Mucosa of descending colon (tissue), 3 donors: ENCODE results near the gene PKNOX2. TPM values are rescaled to one million over a fixed set of nuclear protein-coding genes. Genes with fewer than 3 reads are reported as not detected.

Experiments used
- ATAC-seq: fragments of 200-7000 bp; cut with Tn5 transposase; one replicate; pipeline ENCODE4 v1.9.1; 2020; ENCODE audit warnings: mild to moderate bottlenecking, moderate library complexity
- DNase-seq, 3 donors: peaks; one replicate each; pipeline ENCODE4 v3.0.0-alpha.2; 2020
- H3K36me3 ChIP-seq: fragments of 200-600 bp; one replicate; pipeline ENCODE4 v1.8.0; 2021; ENCODE audit warnings: low read depth, mild to moderate bottlenecking
- H3K4me1 ChIP-seq: fragments of 200-600 bp; one replicate; pipeline ENCODE4 v1.8.0; 2021; ENCODE audit warnings: low read depth, mild to moderate bottlenecking
- H3K4me3 ChIP-seq: fragments of 200-600 bp; one replicate; pipeline ENCODE4 v1.8.0; 2021; ENCODE audit warnings: mild to moderate bottlenecking
- H3K9me3 ChIP-seq: fragments of 200-600 bp; one replicate; pipeline ENCODE4 v1.8.0; 2021; ENCODE audit warnings: mild to moderate bottlenecking
- intact Hi-C, 2 donors: fragments of 100-400 bp; cut with DNase I in 1 of 2; cut with micrococcal nuclease in 1 of 2; formaldehyde crosslinking; loops; one replicate each; pipeline versions ENCODE4 v1.11.0 to v1.11.1; 2022; cut with DNase I, micrococcal nuclease
- long read RNA-seq, 2 donors: library from polyadenylated mRNA; unstranded; transcript quantifications; one replicate each; pipeline ENCODE4 v2.0.0, GENCODE V29; 2019 to 2021
- total RNA-seq, 3 donors: library from RNA; stranded (reverse); fragmentation: NEBNext Ultra II Directional in 2 of 3; extraction: Animal tissue kit (Norgen Biotek cat#: 25700) in 2 of 3; gene quantifications; one replicate each; pipeline versions ENCODE4 v1.2.1 to v1.2.4, GENCODE V29; 2021 to 2023
- TF ChIP-seq, protein P1 (sequence below): fragments of 200-600 bp; IDR thresholded peaks from one replicate; pipeline ENCODE4 v1.8.0; 2022; ENCODE audit warnings: antibody characterized with exemption, mild to moderate bottlenecking
- donor health status: DM: no; HTN: no; CAD: no; lungs with moderate emphysema.
- donor health status: DM: no; HTN: no; CAD: no.
- donor health status: DM: no; HTN: yes; CAD: no.

Gene PKNOX2, protein sequence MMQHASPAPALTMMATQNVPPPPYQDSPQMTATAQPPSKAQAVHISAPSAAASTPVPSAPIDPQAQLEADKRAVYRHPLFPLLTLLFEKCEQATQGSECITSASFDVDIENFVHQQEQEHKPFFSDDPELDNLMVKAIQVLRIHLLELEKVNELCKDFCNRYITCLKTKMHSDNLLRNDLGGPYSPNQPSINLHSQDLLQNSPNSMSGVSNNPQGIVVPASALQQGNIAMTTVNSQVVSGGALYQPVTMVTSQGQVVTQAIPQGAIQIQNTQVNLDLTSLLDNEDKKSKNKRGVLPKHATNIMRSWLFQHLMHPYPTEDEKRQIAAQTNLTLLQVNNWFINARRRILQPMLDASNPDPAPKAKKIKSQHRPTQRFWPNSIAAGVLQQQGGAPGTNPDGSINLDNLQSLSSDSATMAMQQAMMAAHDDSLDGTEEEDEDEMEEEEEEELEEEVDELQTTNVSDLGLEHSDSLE
- 1 to 10 TPM; 1.5 to 4.0 (median 1.9) TPM for total RNA-seq
- long read RNA-seq, donor 1, partial matches to known transcripts: 0 of 2 reads
- long read RNA-seq, donor 1, other reads (novel, unspliced or antisense): 1 of 2 reads
- long read RNA-seq, donor 2: 0 reads

DNA sequence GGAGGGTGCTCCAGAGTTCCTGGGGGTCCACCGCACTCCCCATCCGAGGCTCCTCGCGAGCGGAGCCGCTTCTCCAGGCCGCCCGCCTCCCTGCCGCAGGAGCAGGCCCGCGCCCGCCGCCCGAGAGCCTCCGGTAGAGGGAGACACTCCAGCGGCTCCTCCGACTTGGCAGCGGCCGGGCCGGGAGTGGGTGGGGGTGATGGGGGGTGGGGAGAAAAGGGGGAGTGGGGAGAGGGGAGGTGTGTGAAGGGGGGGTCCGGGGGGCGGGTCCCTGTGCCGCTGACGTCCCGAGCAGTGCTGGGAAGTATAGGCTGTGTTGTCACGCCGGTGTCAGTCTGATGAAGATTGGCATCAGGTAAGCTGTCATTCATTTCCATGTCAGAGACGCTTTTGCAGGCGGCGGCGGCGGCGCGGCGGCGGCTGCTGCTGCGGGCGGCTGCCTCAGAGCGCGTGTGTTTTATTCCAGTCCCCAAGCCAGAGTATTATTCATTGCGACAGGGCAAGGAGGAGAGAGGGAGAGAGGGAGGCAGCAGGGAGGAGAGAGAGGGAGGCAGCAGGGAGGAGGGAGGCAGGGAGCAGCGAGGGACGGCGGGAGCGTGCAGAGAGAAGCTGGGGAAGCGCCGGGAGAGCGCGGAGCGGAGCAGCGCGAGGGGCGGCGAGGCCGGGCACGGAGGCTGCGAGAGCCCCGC, at the start of gene PKNOX2:
PKNOX2 (plus strand) TSS at position 330 of the 689 bp plus-strand sequence. CDS start 186,555 bp downstream, outside the sequence.
- Histone ChIP-seq H3K4me3 (peak within 1 kb of the TSS; percentile 22), H3K9me3 (no peaks in the 10 kb centered on the region), H3K4me1 (peaks cover 11% of the 10 kb centered on the region), H3K36me3 (no peaks in the 10 kb centered on the region)
- TF ChIP-seq, protein P1, sequence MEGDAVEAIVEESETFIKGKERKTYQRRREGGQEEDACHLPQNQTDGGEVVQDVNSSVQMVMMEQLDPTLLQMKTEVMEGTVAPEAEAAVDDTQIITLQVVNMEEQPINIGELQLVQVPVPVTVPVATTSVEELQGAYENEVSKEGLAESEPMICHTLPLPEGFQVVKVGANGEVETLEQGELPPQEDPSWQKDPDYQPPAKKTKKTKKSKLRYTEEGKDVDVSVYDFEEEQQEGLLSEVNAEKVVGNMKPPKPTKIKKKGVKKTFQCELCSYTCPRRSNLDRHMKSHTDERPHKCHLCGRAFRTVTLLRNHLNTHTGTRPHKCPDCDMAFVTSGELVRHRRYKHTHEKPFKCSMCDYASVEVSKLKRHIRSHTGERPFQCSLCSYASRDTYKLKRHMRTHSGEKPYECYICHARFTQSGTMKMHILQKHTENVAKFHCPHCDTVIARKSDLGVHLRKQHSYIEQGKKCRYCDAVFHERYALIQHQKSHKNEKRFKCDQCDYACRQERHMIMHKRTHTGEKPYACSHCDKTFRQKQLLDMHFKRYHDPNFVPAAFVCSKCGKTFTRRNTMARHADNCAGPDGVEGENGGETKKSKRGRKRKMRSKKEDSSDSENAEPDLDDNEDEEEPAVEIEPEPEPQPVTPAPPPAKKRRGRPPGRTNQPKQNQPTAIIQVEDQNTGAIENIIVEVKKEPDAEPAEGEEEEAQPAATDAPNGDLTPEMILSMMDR: peak; percentile 26
- DNase-seq (peak; percentile 58 to 74 (median 72)), ATAC-seq (peak; percentile 75)
- intact Hi-C loops: loop anchor here in 1 of 2 donors (5.0 kb wide), 1 partner anchor 183 kb away; no protein-coding TSS in a partner anchor

DNA sequence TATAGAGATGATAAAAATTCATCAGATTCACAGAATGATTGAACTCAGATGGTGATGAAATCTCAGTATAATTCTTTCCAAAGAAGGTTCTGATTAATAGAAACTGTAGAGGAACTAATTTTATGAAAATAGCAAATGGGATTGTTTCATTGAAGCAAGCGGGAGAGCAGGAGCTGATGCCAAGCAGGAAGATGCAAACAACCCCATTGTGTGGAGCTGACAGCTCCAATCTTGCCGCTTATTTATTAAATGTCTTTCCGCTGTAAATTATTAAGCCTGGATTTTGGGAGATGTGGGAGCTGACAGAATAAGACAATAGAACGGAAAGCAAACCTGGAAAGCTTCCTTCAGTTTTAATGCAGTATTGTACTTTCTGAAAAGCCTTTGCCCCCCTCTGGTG, 47.1 kb upstream of the PKNOX2 start:
- intact Hi-C loops: no loop called here
- TF ChIP-seq, protein P1: no peak
- no peak for DNase-seq
- H3K4me1 ChIP-seq: no peaks in the 10 kb centered on the region
- no peaks in the 10 kb centered on the region for H3K9me3 ChIP-seq
- H3K36me3 ChIP-seq: no peaks in the 10 kb centered on the region
- H3K4me3 ChIP-seq: no peak overlapping the region
- ATAC-seq: no peak

DNA sequence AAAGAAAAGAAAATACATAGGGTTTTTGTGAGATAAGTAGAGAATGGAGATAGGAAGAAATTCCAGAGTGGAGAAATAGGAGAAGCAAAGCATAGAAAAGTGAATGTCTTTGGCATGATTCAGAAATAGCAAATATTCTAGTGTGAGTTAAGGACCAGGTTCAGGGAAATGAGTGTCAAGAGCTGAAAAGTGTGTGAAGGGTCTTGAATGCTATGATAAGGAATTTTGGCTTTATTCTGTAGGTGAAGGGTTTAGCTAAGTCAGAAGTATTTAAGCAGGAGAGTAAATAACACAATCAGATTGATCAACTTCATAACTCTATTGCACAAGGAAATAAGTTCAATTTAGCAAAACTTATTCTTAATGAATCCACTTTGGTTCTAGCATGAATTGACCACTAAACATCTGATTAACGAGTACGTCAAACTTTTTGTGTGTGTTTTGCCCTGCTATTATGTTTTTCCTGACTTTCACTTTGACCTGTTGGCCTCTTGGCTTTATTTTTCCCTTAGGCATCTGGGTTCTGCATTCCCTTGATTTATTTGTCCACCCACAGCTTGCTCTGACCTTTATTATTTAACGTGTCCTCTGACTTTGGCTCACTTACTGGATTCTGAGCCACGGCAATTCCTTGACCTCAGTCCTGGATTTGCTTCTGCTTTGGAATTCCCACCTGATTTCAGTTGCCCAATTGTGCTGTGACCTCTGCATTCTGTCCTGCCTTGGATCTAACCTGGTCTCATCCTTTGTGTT, 41.2 kb upstream of the PKNOX2 start:
- no peaks in the 10 kb centered on the region for H3K4me1 ChIP-seq
- no peaks in the 10 kb centered on the region for H3K9me3 ChIP-seq
- no peaks in the 10 kb centered on the region for H3K36me3 ChIP-seq
- DNase-seq: no peak
- TF ChIP-seq, protein P1: no peak
- intact Hi-C loops: no loop called here
- ATAC-seq: no peak
- no peak overlapping the region for H3K4me3 ChIP-seq

DNA sequence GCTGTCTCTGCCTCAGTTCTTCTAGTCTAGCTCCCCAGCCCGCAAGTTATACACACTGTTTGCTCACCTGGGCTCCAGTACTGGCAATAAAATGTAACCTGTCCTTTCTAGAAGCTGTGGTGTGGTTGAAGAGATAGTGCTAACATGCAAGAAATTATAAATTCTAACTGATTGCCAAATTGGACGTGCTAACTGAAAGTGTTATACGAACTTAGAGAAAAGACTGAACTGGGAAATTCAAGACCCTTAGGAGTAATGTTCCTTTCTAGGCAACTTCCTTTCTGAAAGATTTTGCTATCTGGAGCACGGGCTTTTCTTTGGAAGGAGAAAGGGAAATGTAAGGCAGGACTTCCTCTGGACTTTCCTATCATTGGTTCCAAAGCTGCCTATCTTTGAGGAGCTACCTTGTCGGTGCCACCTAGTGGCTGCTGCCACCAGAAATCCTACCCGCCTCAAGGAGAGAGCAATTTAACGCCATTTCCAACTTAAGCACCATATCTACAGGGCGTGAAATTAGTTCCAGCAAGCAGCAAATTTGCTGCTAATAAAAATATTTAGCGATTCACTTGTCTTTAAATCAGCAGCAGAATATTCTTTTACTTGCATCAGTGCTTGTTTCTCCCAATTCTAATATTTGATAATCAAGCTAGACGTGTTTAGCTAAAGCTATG, 40.5 kb upstream of the PKNOX2 start:
- Histone ChIP-seq H3K36me3 (no peaks in the 10 kb centered on the region), H3K4me3 (no peak overlapping the region), H3K4me1 (no peaks in the 10 kb centered on the region), H3K9me3 (no peaks in the 10 kb centered on the region)
- TF ChIP-seq, protein P1: no peak
- ATAC-seq (peak; percentile 82), DNase-seq (peak in 2 of 3 donors; percentile 51 to 62)
- intact Hi-C loops: no loop called here

DNA sequence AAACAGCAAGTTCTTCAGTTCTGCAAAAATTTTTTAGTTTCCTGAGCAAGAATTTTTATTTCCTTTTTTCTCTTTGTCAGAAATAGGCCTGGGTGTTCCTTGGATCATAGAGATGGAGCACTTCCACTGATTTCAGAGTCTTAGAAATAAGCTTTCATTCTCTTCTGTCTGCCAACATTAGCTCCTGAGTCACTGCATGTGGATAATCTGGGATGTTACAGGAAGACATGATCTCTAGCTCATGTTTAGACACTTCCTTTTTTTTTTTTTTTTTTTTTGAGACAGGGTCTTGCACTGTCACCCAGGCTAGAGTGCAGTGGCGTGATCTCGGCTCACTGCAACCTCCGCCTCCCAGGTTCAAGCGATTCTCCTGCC, 39.9 kb upstream of the PKNOX2 start:
- Histone ChIP-seq H3K4me3 (no peak overlapping the region), H3K9me3 (no peaks in the 10 kb centered on the region), H3K4me1 (no peaks in the 10 kb centered on the region), H3K36me3 (no peaks in the 10 kb centered on the region)
- intact Hi-C loops: no loop called here
- TF ChIP-seq, protein P1: no peak
- no peak for DNase-seq
- no peak for ATAC-seq
